AG04450 (cell line): ENCODE data around the gene PXDN. TPM values are rescaled to one million over a fixed set of nuclear protein-coding genes. Genes with fewer than 3 reads are reported as not detected.

Experiments used
- CTCF ChIA-PET: fragments of 300-600, 350-600 bp; formaldehyde crosslinking; extraction: SDS; loops from one replicate; lab custom pipeline; 2022; ENCODE audit warnings: antibody characterized with exemption, inconsistent platforms; lab: Charles Lee
- POLR2A ChIA-PET: fragments of 350-600 bp; formaldehyde crosslinking; extraction: SDS; loops from one replicate; lab custom pipeline; 2021; ENCODE audit warnings: antibody characterized with exemption, inconsistent platforms; lab: Yijun Ruan, JAX
- DNase-seq: peaks from one replicate; pipeline ENCODE4 v3.0.0-alpha.2; 2011; ENCODE audit warnings: low read depth, low spot score
- H3K27ac ChIP-seq: one replicate; pipeline ENCODE4 v1.5.1; 2012; ENCODE audit warnings: low read depth, low read length, control low read depth
- H3K27me3 ChIP-seq: one replicate; pipeline ENCODE4 v1.6.0; 2012; ENCODE audit warnings: low read length; ENCODE audit not compliant: control insufficient read depth, insufficient read depth
- H3K4me3 ChIP-seq: 2 replicates; pipeline ENCODE4 v1.5.1; 2011; ENCODE audit warnings: mild to moderate bottlenecking, low read depth, low read length, control low read depth
- H3K9me3 ChIP-seq: 2 replicates; pipeline ENCODE4 v1.5.1; 2012; ENCODE audit warnings: low read length; ENCODE audit not compliant: control insufficient read depth, insufficient read depth
- polyA plus RNA-seq: library from polyadenylated mRNA; depleted of rRNA; stranded (reverse); fragments of >200 nt; gene quantifications from 2 replicates; pipeline ENCODE4 v1.2.3, GENCODE V29; 2011
- TF ChIP-seq, protein P1 (sequence below): IDR thresholded peaks from 2 replicates; pipeline ENCODE4 v1.5.1; 2011; ENCODE audit warnings: low read depth, low read length, control low read depth, inconsistent platforms

PXDN gene
- polyA plus RNA-seq, 1 experiment: 271 TPM

- CTCF ChIA-PET: interaction anchor here (1.8 to 1.9 kb wide), 2 partner anchors 72 to 139 kb away, joined by 6 to 10 read pairs; no protein-coding TSS in a partner anchor
- no peaks in the 10 kb centered on the region for H3K27me3 ChIP-seq
- H3K9me3 ChIP-seq: no peaks in the 10 kb centered on the region; the same call in 1 of the 2 replicates
- TF ChIP-seq, protein P1, sequence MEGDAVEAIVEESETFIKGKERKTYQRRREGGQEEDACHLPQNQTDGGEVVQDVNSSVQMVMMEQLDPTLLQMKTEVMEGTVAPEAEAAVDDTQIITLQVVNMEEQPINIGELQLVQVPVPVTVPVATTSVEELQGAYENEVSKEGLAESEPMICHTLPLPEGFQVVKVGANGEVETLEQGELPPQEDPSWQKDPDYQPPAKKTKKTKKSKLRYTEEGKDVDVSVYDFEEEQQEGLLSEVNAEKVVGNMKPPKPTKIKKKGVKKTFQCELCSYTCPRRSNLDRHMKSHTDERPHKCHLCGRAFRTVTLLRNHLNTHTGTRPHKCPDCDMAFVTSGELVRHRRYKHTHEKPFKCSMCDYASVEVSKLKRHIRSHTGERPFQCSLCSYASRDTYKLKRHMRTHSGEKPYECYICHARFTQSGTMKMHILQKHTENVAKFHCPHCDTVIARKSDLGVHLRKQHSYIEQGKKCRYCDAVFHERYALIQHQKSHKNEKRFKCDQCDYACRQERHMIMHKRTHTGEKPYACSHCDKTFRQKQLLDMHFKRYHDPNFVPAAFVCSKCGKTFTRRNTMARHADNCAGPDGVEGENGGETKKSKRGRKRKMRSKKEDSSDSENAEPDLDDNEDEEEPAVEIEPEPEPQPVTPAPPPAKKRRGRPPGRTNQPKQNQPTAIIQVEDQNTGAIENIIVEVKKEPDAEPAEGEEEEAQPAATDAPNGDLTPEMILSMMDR: no peak
- POLR2A ChIA-PET: interaction anchor here (0.6 to 0.7 kb wide), 2 partner anchors 8 to 61 kb away, joined by 3 to 4 read pairs; no protein-coding TSS in a partner anchor
- H3K27ac ChIP-seq: peak overlapping the region; percentile 21
- no peak overlapping the region for H3K4me3 ChIP-seq
- no peak for DNase-seq
Observed at GRCh38 chr2:1678609-1679008, 65.7 kb downstream of the PXDN start.

GRCh38 chr2:1677821-1678165 lies 66.5 kb downstream of the PXDN start:
- ChIA-PET CTCF (interaction anchor here (1.8 to 1.9 kb wide), 2 partner anchors 73 to 140 kb away, joined by 6 to 10 read pairs; no protein-coding TSS in a partner anchor), POLR2A (no interaction called here)
- H3K27ac ChIP-seq: no peak overlapping the region
- no peak for DNase-seq
- H3K9me3 ChIP-seq: no peaks in the 10 kb centered on the region; the same call in 1 of the 2 replicates
- TF ChIP-seq, protein P1: no peak
- H3K4me3 ChIP-seq: no peak overlapping the region
- H3K27me3 ChIP-seq: no peaks in the 10 kb centered on the region

DNA sequence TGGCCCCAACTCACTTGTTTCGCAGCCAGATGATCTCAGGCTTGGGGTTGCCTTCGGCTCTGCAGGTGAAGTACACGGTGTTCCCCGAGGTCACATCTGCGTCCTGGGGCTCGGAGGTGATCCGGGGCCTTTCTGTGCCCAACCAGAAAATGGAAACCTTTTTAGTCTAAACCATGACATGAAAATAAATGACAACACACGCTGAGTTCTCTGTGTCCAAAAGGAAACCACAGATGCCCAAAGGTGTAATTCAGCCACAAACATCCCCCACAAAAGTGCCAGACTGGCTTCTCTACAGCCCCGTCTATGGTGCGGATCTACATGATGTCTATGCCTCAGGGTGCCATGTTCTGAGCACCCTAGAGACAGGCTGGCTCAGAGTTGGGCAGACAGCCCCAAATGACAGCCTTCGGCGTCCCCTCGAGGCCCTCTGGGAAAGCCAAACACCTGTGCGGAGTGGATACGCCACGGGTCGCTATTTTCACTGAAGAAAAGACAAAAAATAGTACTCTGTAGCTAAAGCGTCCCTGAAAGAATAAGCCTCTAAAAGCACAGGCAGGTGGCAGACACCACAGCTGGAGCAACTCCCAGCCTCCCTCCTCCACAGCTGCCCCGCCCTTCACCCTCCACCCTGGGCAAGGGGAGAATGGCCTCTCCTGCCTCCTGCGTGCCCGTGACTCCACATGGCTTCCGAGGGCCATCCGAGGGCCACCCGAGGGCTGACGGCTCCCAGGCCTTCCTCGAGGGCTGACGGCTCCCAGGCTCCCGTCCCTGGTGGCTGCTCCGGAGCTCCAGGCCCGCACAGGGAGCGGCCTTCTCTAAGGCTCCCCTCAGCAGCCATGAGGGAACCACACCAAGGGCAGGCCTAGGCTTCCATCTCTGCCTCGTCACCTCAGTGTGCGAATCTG lies 67.1 kb downstream of the PXDN start:
- TF ChIP-seq, protein P1: no peak
- CTCF ChIA-PET: interaction anchor here (1.7 to 2.5 kb wide), 7 partner anchors 9 to 141 kb away, joined by 4 to 20 read pairs (median 10); no protein-coding TSS in a partner anchor
- H3K9me3 ChIP-seq: no peaks in the 10 kb centered on the region; the same call in 1 of the 2 replicates
- no peak overlapping the region for H3K4me3 ChIP-seq
- H3K27me3 ChIP-seq: no peaks in the 10 kb centered on the region
- no peak for DNase-seq
- POLR2A ChIA-PET: no interaction called here
- H3K27ac ChIP-seq: peak overlapping the region; percentile 83

DNA sequence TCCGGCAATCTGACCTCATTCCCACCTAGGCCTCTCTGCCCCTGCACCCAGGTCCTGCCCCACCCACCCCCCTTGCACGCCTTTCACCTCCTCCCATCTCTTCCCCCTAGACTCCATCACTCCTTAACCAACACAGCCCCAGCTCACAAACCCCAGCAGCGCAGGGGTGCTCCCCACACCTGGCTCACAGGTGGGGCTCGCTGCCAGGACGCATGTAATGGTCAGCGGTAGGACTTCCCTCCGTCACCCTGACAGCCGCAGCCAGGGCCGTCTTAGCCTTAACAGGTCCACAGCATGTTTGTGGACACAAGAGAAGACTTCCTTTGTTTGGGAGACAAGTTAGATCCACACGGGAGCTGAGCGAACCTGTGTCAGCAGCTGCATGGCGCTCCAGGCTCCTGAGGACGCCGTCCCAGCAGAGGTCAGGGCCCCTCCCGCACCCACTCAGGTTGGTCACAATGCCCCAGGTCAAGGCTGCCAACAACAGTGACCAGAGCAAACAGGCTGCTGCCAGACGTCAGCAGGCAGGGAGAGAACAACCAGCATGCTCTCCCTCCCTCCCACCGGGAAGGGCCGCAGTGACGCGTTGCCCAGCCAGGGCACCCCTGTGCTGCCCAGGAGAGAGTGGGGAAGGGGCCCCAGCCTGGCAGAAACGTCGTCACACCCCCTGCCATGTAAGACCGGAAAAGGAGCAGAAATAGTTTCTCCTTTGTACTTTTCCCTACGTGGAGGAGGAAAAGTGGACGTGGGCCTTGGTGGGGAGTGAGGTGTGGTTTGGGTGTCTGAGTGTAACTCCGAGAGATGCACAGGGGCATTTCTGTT lies 68.0 kb downstream of the PXDN start:
- Histone ChIP-seq H3K4me3 (no peak overlapping the region), H3K9me3 (no peaks in the 10 kb centered on the region; the same call in 1 of the 2 replicates), H3K27me3 (no peaks in the 10 kb centered on the region), H3K27ac (peak overlapping the region; percentile 83)
- POLR2A ChIA-PET: interaction anchor here (0.6 to 1.6 kb wide), 6 partner anchors 10 to 141 kb away, joined by 3 to 14 read pairs (median 4); no protein-coding TSS in a partner anchor
- CTCF ChIA-PET: interaction anchor here (0.7 to 2.5 kb wide), 16 partner anchors 10 to 141 kb away, joined by 3 to 20 read pairs (median 4); no protein-coding TSS in a partner anchor
- TF ChIP-seq, protein P1: no peak
- DNase-seq: no peak
